ENCODE results near the gene KDM1B. TPM values are rescaled to one million over a fixed set of nuclear protein-coding genes. Genes with fewer than 3 reads are reported as not detected.

KDM1B gene
- total and polyA plus RNA-seq, 2 of the 8 experiments (the other 6 are each of a cell fraction or from before 2014, with no cell fraction given) = 3.7 to 7.5 TPM

- no peak for TF ChIP-seq ATF2 (IDR thresholded peaks at IDR 0.05; ENCODE audit: low read length)
- no peak for TF ChIP-seq EGR1 (IDR thresholded peaks at IDR 0.05; ENCODE audit: borderline replicate concordance, low read depth, low read length)
- TF ChIP-seq BRCA1 (IDR thresholded peaks at IDR 0.05; ENCODE audit: low read depth, low read length) = no peak
- peak; percentile 75 for TF ChIP-seq ASH2L (IDR thresholded peaks at IDR 0.05; ENCODE audit: low read length)
- TF ChIP-seq ATF3 (IDR thresholded peaks at IDR 0.05; ENCODE audit: insufficient read depth, low read depth, low read length) = peak; percentile 39; the same call in 1 of the 2 replicates
- no peak for TF ChIP-seq CBX5 (IDR thresholded peaks at IDR 0.05; ENCODE audit: low read depth, low read length)
- TF ChIP-seq HDAC6 (IDR thresholded peaks at IDR 0.05; ENCODE audit: low read depth, low read length) = no peak
- no peak for TF ChIP-seq GTF2F1 (IDR thresholded peaks at IDR 0.05; ENCODE audit: borderline replicate concordance, low read depth, low read length)
- no peak for TF ChIP-seq CHD1 (IDR thresholded peaks at IDR 0.05; ENCODE audit: low read depth, low read length)
- TF ChIP-seq CTBP2 (IDR thresholded peaks at IDR 0.05; ENCODE audit: borderline replicate concordance, insufficient read depth, insufficient read length, low read length) = no peak
- no peak for TF ChIP-seq TBP (IDR thresholded peaks at IDR 0.05; ENCODE audit: low read depth, low read length)
- no peak for TF ChIP-seq NRF1 (IDR thresholded peaks at IDR 0.05; ENCODE audit: low read depth, low read length)
- no peak for TF ChIP-seq CHD2 (IDR thresholded peaks at IDR 0.05; ENCODE audit: low read length)
- TF ChIP-seq E2F6 (IDR thresholded peaks at IDR 0.05) = peak; percentile 98
- TF ChIP-seq SP4 (IDR thresholded peaks at IDR 0.05; ENCODE audit: low read length) = no peak
- no peak for TF ChIP-seq KDM5A (IDR thresholded peaks at IDR 0.05; ENCODE audit: low read length)
- peak; percentile 55; the same call in 1 of the 2 replicates for TF ChIP-seq POLR2AphosphoS5 (IDR thresholded peaks at IDR 0.05; ENCODE audit: low read depth, low read length)
- no peak for TF ChIP-seq POLR2A (IDR thresholded peaks at IDR 0.05; ENCODE audit: control extremely low read depth in 1 of 2, low read depth in 2 of 2, low read length in 2 of 2)
- no peak for TF ChIP-seq SIRT6 (IDR thresholded peaks at IDR 0.05; ENCODE audit: low read length)
- TF ChIP-seq PHF8 (conservative IDR thresholded peaks at IDR 0.05; ENCODE audit: low read depth, low read length) = no peak; the same call in 1 of the 2 replicates
- no peak for TF ChIP-seq SUZ12 (IDR thresholded peaks at IDR 0.05; ENCODE audit: low read length)
- TF ChIP-seq TCF12 (IDR thresholded peaks at IDR 0.05; ENCODE audit: low read depth, low read length) = no peak
These were observed 32.8 kb upstream of the KDM1B start, which contains the start of gene NHLRC1 (continued) for GRCh38 chr6:18122128-18123093.
